HG03457 (cell line): ENCODE results near the gene ADCY3.
"Not testable (repeated sequence)": the region's sequence is repeated elsewhere in the genome, so short reads cannot be mapped to it uniquely, and the experiment has no call there.

Source experiments
- ATAC-seq: cut with Tn5 transposase; IDR thresholded peaks from one replicate; pipeline ENCODE4 v1.9.1; 2021; ENCODE audit warnings: moderate number of reproducible peaks; ENCODE audit not compliant: unreplicated experiment

The ADCY3 gene

GRCh38 chr2:24853996-24854395, 66.0 kb downstream of the ADCY3 start:
- ATAC-seq = no peak

- no peak for ATAC-seq
These were observed 67.0 kb downstream of the ADCY3 start for GRCh38 chr2:24853046-24853445.

GRCh38 chr2:24852431-24853020, 67.5 kb downstream of the ADCY3 start:
- no peak for ATAC-seq

GRCh38 chr2:24852026-24852425, 68.0 kb downstream of the ADCY3 start:
- ATAC-seq = no peak

GRCh38 chr2:24850944-24851343, 69.1 kb downstream of the ADCY3 start:
- no peak for ATAC-seq

- no peak for ATAC-seq
These were observed 74.3 kb downstream of the ADCY3 start for GRCh38 chr2:24845691-24846090.

- ATAC-seq = no peak
These were observed 75.9 kb downstream of the ADCY3 start for GRCh38 chr2:24844023-24844685.

- ATAC-seq = no peak
These were observed 76.6 kb downstream of the ADCY3 start for GRCh38 chr2:24843330-24843860.

- ATAC-seq = no peak
These were observed 77.7 kb downstream of the ADCY3 start for GRCh38 chr2:24842081-24843050.

GRCh38 chr2:24840962-24841945, 78.8 kb downstream of the ADCY3 start:
- ATAC-seq = no peak

- ATAC-seq = no peak
These were observed 79.7 kb downstream of the ADCY3 start for GRCh38 chr2:24840164-24840869.

GRCh38 chr2:24839729-24840128, 80.3 kb downstream of the ADCY3 start:
- no peak for ATAC-seq

- ATAC-seq = no peak
These were observed 81.5 kb downstream of the ADCY3 start for GRCh38 chr2:24838541-24838940.

- no peak for ATAC-seq
These were observed 82.0 kb downstream of the ADCY3 start for GRCh38 chr2:24837996-24838513.

GRCh38 chr2:24836706-24837105, 83.3 kb downstream of the ADCY3 start:
- ATAC-seq = no peak

- ATAC-seq = no peak
These were observed 83.8 kb downstream of the ADCY3 start for GRCh38 chr2:24836206-24836605.

GRCh38 chr2:24835411-24835810, 84.6 kb downstream of the ADCY3 start:
- not testable (repeated sequence) for ATAC-seq

- ATAC-seq = no peak
These were observed 85.2 kb downstream of the ADCY3 start for GRCh38 chr2:24834733-24835395.
